ENCODE measurements around the gene NFE2L3. TPM values are rescaled to one million over a fixed set of nuclear protein-coding genes. Genes with fewer than 3 reads are reported as not detected.

The NFE2L3 gene
- total and polyA plus RNA-seq, 9 of the 15 experiments (the other 6 are each of a cell fraction or from before 2014, with no cell fraction given), result 2.9 to 16.9 (median 12.4) TPM

DNA sequence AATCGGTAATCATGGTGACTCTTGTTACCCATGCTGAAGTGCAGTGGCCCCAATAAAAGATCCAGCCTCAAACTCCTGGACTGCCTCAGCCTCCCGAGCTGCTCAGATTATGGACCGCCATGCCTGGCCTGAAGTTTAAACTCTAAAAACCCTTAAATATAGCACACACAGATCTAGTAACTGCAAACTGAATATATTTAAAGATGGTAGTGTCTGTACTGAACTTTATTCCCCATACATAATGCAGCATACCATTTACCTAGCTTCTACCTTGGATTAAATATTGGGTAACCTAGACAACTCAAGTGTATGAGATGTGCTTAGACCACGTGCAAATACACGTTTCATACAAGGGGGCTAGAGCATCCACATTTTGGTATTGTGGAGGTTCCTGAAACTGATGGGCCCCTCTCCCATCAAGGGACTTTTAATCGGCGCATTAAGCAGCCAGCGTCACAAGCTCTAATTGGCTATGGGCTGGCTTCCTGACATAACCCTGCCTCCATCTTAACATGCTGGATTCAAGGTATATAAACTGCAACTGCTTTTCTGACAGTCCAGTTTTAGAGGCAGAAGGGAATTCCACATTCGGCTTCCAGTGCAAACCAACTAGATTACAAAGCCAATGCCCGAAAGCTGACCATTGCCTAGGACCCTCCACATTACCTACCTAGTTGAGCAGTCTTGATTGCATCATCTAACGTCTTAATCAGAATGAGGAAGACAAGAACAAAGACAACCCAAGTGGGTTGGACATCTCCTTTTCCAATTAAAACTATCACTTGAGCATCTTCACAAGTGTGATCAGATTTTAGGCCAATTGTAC lies 35.6 kb downstream of the NFE2L3 start (continued):
- TF ChIP-seq, protein P1, sequence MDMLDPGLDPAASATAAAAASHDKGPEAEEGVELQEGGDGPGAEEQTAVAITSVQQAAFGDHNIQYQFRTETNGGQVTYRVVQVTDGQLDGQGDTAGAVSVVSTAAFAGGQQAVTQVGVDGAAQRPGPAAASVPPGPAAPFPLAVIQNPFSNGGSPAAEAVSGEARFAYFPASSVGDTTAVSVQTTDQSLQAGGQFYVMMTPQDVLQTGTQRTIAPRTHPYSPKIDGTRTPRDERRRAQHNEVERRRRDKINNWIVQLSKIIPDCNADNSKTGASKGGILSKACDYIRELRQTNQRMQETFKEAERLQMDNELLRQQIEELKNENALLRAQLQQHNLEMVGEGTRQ (CRISPR knock-in tag; IDR thresholded peaks at IDR 0.05), result no peak
- TF ChIP-seq EHMT2 (IDR thresholded peaks at IDR 0.05), result peak; percentile 37; the same call in 1 of the 2 replicates
- TF ChIP-seq HNRNPLL (IDR thresholded peaks at IDR 0.05; ENCODE audit: low read depth, low read length, poor library complexity, severe bottlenecking), result no peak
- TF ChIP-seq FOXA3 (CRISPR knock-in tag; conservative IDR thresholded peaks at IDR 0.05 in 1 of 2, IDR thresholded peaks at IDR 0.05 in 1 of 2), result peak in 1 of 2 experiments; percentile 22; a peak in 1 of 4 replicates
- TF ChIP-seq TAF1 (IDR thresholded peaks at IDR 0.05; ENCODE audit: control insufficient read depth, extremely low read depth, insufficient read depth, low read length, severe bottlenecking), result no peak
- TF ChIP-seq, protein P2, sequence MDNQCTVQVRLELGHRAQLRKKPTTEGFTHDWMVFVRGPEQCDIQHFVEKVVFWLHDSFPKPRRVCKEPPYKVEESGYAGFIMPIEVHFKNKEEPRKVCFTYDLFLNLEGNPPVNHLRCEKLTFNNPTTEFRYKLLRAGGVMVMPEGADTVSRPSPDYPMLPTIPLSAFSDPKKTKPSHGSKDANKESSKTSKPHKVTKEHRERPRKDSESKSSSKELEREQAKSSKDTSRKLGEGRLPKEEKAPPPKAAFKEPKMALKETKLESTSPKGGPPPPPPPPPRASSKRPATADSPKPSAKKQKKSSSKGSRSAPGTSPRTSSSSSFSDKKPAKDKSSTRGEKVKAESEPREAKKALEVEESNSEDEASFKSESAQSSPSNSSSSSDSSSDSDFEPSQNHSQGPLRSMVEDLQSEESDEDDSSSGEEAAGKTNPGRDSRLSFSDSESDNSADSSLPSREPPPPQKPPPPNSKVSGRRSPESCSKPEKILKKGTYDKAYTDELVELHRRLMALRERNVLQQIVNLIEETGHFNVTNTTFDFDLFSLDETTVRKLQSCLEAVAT (IDR thresholded peaks at IDR 0.05), result no peak
- no peak for TF ChIP-seq ETV1 (tag; conservative IDR thresholded peaks at IDR 0.05; ENCODE audit: low read depth)
- TF ChIP-seq, protein P3, sequence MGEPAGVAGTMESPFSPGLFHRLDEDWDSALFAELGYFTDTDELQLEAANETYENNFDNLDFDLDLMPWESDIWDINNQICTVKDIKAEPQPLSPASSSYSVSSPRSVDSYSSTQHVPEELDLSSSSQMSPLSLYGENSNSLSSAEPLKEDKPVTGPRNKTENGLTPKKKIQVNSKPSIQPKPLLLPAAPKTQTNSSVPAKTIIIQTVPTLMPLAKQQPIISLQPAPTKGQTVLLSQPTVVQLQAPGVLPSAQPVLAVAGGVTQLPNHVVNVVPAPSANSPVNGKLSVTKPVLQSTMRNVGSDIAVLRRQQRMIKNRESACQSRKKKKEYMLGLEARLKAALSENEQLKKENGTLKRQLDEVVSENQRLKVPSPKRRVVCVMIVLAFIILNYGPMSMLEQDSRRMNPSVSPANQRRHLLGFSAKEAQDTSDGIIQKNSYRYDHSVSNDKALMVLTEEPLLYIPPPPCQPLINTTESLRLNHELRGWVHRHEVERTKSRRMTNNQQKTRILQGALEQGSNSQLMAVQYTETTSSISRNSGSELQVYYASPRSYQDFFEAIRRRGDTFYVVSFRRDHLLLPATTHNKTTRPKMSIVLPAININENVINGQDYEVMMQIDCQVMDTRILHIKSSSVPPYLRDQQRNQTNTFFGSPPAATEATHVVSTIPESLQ (CRISPR knock-in tag; IDR thresholded peaks at IDR 0.05), result no peak
- no peak for TF ChIP-seq KAT8 (IDR thresholded peaks at IDR 0.05; ENCODE audit: low read depth)
- no peak for TF ChIP-seq LARP7 (IDR thresholded peaks at IDR 0.05)
- TF ChIP-seq SMARCB1 (IDR thresholded peaks at IDR 0.05; ENCODE audit: insufficient read length, low read depth), result no peak
- TF ChIP-seq C11orf30 (IDR thresholded peaks at IDR 0.05; ENCODE audit: low read depth), result no peak
- TF ChIP-seq DACH1 (IDR thresholded peaks at IDR 0.05; ENCODE audit: partially characterized antibody), result peak; percentile 12
- TF ChIP-seq EZH2 (IDR thresholded peaks at IDR 0.05; ENCODE audit: borderline replicate concordance, low read depth, low read length), result no peak
- TF ChIP-seq ZNF217 (CRISPR knock-in tag; IDR thresholded peaks at IDR 0.05), result no peak
- TF ChIP-seq BHLHE40 (IDR thresholded peaks at IDR 0.05; ENCODE audit: low read length), result no peak
- TF ChIP-seq MTF1 (CRISPR knock-in tag; IDR thresholded peaks at IDR 0.05; ENCODE audit: borderline replicate concordance), result no peak
- no peak for TF ChIP-seq KDM5B (IDR thresholded peaks at IDR 0.05; ENCODE audit: insufficient replicate concordance, low read depth, low read length)
- TF ChIP-seq ZNF586 (CRISPR knock-in tag; conservative IDR thresholded peaks at IDR 0.05), result 0 out of 2 replicates have a peak, but pooled peaks have one; percentile 38
- TF ChIP-seq, protein P4, sequence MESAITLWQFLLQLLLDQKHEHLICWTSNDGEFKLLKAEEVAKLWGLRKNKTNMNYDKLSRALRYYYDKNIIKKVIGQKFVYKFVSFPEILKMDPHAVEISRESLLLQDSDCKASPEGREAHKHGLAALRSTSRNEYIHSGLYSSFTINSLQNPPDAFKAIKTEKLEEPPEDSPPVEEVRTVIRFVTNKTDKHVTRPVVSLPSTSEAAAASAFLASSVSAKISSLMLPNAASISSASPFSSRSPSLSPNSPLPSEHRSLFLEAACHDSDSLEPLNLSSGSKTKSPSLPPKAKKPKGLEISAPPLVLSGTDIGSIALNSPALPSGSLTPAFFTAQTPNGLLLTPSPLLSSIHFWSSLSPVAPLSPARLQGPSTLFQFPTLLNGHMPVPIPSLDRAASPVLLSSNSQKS (CRISPR knock-in tag; IDR thresholded peaks at IDR 0.05), result no peak; the same call in 1 of the 2 replicates
- TF ChIP-seq BMI1 (IDR thresholded peaks at IDR 0.05; ENCODE audit: low read length), result no peak
- TF ChIP-seq RBBP5 (IDR thresholded peaks at IDR 0.05; ENCODE audit: borderline replicate concordance, insufficient read depth, low read length, poor library complexity, severe bottlenecking), result no peak
- no peak for TF ChIP-seq KLF1 (tag; IDR thresholded peaks at IDR 0.05)
